HG03457 (cell line): ENCODE data around the gene MORN1.

Source experiments
- ATAC-seq: cut with Tn5 transposase; IDR thresholded peaks from one replicate; pipeline ENCODE4 v1.9.1; 2021; ENCODE audit warnings: moderate number of reproducible peaks; ENCODE audit not compliant: unreplicated experiment

Gene MORN1

GRCh38 chr1:2375923-2376260 lies 15.5 kb downstream of the MORN1 start:
- ATAC-seq, result no peak

DNA sequence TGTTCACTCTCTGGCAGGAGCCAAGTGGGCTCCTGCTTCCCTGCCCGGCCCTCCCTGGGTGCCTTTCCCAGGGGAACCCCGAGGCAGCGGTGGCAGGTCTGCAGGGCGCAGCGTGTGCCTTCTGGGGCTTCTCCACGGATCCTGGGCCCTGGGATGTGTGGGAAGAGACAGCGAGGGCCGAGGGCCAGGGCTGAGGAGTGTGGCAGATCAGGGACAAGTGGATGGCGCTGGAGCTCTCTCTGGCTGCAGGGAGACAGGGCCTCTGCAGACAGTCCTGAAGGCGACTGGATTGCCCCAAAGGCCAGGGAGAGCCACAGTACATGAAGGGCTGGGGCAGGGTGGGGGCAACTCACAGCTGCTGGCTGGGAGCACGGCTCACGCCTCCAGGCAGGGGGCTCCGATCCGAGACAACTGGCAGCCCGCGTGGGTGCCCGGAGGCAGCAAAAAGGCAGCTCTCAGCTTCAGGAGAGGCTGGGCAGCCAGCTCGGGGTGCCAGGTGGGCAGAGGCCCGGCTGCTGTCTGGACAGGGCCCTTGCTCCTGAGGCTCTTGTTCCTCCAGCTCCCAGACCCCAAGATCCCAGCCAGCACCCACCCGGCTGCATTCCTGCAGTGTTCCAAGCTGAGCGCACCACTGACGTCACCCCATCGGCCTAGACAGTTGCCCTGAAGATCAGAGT lies 16.0 kb downstream of the MORN1 start:
- no peak for ATAC-seq

- no peak for ATAC-seq
These were observed 16.9 kb downstream of the MORN1 start for GRCh38 chr1:2374252-2375155.

- ATAC-seq, result no peak
These were observed 17.7 kb downstream of the MORN1 start for GRCh38 chr1:2373551-2374251.

GRCh38 chr1:2372551-2373490 lies 18.5 kb downstream of the MORN1 start:
- ATAC-seq, result no peak

DNA sequence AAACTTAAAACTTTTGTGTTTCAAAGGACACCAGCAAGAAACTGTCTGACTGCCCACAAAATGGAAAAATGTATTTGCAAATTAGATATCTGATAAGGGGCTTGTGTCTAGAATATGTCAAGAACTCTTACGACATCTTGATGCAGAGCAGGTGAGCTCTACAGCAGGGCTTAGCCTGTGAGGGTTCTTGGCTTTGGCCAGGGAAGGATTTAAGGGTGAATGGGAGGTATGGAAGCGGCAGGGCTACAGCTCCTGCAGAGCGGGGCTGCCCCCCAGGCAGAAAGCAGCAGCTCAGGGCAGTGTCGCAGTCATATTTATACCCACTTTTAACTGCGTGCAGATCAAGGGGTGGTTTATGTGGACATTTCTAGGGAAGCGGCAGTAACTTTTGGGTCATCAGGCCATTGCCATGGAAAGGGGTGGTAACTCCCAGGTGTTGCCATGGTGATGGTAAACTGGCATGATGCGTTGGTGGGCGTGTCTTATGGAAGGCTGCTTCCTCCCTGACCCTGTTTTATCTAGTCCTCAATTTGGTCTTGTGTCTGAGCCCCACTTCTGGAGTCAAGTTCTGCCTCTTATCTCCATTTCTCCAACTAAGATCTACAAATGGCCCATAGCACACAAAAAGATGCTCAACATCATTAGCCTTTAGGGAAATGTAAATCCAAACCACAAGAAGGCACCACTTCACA lies 23.2 kb downstream of the MORN1 start:
- no peak for ATAC-seq

- no peak for ATAC-seq
These were observed 27.4 kb downstream of the MORN1 start for GRCh38 chr1:2363847-2364513.

DNA sequence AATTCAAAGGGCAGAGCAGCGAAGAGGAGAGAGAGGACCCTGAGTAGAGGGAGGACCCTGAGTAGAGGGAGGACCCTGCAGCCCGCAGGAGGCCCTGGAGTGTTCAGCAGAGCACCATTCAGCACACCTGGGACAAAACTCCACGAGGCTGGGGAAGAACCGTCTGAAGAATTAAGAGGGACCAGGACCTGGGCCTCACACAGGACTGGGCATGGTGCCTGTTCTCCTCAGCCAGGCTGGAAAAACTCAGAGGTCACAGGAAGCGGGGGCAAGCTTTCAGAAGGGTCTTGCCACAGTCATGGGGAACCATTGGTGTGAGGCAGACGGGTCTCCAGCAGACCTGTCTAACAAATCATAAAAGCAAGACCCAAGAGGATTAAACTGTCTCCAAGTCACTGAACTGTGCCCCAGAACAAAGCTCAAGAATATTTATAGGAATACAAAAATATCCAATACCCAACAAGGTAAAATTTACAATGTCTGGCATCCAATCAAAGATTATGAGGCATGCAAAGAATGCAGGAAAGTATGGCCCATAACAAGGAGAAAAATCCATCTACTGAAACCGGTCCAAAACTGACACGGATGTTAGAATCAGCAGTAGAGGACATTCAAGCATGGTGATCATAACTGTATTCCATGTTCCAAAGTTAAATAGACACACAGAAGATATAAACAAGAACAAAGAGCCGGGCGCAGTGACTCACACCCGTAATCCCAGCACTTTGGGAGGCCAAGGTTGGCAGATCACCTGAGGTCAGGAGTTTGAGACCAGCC lies 30.6 kb downstream of the MORN1 start:
- ATAC-seq, result no peak

DNA sequence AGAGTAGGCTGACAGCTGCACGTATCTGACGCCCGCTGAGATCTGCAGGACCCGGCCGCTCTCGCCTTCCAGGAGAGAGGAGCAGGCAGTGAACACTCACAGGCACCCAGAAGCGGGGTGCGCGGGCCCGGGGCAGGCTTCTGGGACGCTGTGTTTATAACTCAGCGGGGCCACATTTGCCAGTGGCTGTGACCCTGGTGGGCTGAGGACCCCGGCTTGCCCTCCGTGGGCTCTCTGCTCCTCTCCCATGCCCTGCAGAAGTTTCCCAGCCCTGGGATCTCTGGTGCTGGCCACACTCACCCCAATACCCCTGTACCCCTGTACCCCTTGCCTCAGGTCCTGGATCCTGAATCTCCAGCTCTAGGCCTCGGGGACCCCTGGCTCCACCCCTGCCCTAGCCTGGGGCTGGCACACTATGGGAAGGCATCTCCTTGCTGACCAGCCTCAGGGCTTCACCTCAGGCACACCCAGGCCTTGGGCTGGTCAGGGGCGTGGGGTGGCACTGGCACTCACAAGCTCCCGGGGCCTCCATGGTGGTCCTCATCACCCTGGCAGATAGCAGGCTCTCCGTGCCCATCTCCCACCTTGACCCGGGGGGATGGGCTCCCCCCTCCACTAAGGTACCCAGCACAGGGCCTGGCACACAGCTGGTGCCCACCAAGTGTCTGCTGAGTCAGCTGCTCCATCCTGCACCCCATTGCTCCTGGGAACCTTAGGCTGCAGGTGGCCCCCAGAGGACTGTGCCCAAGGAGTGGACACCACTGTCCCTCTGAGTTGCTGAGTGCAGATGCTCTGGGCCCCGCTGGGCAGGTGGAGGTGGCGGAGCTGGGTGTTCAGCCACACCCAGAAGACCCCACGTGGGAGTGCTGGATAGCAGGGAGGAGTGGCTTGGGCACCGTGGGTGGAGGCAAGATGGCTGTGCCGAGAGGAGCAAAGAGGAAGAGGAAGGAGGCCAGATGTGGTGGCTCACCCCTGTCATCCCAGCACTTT lies 32.4 kb downstream of the MORN1 start:
- no peak for ATAC-seq

DNA sequence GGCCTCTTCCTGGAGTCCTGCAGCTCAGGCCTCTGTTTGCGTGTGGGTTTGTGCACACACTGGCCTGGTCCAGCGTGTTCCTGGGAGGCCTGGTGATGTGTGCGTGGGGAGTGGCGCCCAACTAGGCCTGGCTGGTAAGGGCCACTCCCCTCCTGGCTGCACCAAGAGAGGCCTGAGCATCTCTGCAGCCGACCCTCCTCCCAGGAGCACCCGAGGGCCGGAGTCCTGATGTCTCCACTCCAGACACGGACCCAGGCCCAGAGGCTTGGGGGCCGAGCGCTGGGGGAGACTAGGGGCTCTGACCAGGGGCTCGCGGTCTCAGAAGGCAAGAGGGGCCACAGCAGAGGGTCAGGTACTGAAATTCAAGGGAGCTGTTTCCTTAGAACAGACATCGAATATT lies 33.3 kb downstream of the MORN1 start:
- ATAC-seq, result no peak

- no peak for ATAC-seq
These were observed 34.2 kb downstream of the MORN1 start for GRCh38 chr1:2356911-2357845.

GRCh38 chr1:2356401-2356800 lies 35.0 kb downstream of the MORN1 start:
- ATAC-seq, result no peak

DNA sequence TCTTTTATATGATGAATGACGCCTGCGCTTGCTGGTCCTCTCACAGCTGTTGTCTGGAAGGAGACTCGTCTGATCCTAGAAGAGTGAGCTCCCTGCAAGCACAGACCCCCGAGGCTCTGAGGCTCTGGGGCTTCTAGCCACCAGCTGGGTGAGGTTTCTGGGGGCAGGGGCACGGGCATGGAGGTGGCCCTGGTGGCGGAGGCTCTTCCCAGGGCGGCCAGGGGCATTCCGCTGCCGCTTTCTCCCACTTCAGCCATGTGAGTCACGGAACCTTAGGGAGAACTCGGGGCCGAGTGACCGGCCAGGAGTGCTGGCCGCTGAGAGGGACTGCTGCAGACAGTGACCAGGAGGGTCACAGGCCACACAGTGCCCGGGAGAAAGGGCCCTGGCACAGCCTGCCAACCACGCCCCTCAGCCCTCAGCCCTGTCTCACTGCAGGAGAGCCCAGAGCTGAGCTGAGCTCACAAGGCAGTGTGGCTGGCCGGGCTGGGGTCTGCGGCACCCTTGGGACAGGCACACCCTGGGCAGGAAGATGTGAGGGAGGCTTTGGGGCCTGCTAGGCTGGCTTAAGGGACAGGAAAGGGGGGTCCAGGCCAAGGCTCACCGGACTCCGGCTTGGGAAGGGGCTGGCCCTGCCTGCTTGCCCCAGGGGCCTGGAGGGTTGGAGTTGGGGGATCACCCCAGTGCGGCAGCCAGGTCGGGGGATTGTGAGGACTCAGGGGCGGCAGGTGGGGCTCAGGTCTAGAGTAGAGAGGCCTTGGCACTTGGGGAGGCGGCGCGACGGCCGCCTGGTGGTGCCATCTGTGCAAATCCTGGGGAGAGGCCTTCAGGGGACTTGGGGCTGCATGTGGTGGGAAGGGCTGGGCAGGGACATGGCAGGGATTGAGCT lies 35.7 kb downstream of the MORN1 start:
- ATAC-seq, result no peak

DNA sequence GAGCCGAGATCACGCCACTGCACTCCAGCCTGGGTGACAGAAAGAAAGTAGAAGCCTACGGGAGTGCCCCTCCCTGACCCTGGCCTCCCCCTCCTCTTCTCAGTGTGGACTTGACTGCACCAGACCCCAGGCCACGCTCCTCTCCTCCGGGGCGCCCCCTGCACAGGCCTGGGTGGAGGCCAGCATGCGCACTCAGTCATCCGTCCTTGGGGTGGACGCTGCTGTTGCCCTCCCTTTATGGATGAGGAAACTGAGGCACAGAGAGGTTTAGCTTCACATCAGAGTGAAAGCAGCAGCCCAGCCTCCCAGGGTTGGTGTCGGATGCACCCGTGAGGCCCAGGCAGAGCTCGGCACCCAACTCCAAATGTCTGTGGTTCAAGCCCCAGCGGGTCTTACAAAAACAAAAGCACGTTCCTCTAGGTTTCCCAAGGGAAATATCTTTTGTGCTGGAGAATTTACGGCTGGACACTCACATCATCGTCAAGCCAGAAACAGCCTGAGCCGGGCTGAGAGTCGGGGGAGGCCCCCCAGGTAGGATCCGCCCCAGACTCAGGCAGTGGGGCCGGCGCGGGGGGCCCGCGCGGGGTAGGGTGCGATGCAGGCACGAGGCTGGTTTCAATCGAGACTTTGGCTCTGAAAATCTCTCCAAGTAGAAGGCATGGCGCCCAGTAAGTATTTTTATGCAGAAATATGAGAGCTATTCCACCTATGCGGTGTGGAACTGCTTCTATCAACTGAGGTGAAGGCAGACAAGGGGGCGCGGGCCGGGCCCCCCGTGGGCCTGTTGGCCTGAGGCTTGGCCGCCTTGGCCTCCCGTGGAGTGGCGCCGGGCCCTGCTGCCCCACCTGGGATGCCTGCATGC lies 36.6 kb downstream of the MORN1 start:
- no peak for ATAC-seq
